ENCODE measurements around the gene PRPS2.

- TF ChIP-seq POLR2A (IDR thresholded peaks at IDR 0.05; ENCODE audit: extremely low read depth, insufficient read length), result no peak
- no peak for TF ChIP-seq CTCF (IDR thresholded peaks at IDR 0.05; ENCODE audit: low read depth, low read length)
These were observed 37.8 kb upstream of the PRPS2 start for GRCh38 chrX:12753366-12753765.

All from NB4 (cell line).